G401 (cell line): ENCODE data around the gene GSG1L. TPM values are rescaled to one million over a fixed set of nuclear protein-coding genes. Genes with fewer than 3 reads are reported as not detected.

Experiments
- DNase-seq: peaks from one replicate; pipeline ENCODE4 v3.0.0-alpha.2; 2015; ENCODE audit warnings: low spot score
- in situ Hi-C: cut with HindIII; loops from 2 replicates; pipeline ENCODE4 v1.10.0; 2016; ENCODE audit warnings: low sequenced_read_pairs, mixed read lengths
- total RNA-seq: library from RNA; depleted of rRNA; stranded (reverse); fragments of >200 nt; shearing (Covaris generic); gene quantifications from 2 replicates; pipeline ENCODE4 v1.2.3, GENCODE V29; 2014

Gene GSG1L
- total RNA-seq, 1 experiment from 2014 or later: not detected

GRCh38 chr16:27762441-27762840, 301.1 kb downstream of the GSG1L start:
- in situ Hi-C loops: no loop called here
- DNase-seq: no peak

GRCh38 chr16:27761816-27762215, 301.7 kb downstream of the GSG1L start:
- DNase-seq: no peak
- in situ Hi-C loops: no loop called here

- in situ Hi-C loops: no loop called here
- DNase-seq: no peak
Measured at GRCh38 chr16:27760789-27761176, 302.7 kb downstream of the GSG1L start.

GRCh38 chr16:27759967-27760788, 303.3 kb downstream of the GSG1L start:
- in situ Hi-C loops: no loop called here
- no peak for DNase-seq

GRCh38 chr16:27759301-27759871, 304.1 kb downstream of the GSG1L start:
- in situ Hi-C loops: no loop called here
- DNase-seq: no peak

- DNase-seq: no peak
- in situ Hi-C loops: no loop called here
Measured at GRCh38 chr16:27758544-27758943, 305.0 kb downstream of the GSG1L start.

- in situ Hi-C loops: no loop called here
- DNase-seq: peak; percentile 12
Measured at GRCh38 chr16:27756206-27756970, 307.1 kb downstream of the GSG1L start.

- DNase-seq: no peak
- in situ Hi-C loops: no loop called here
Measured at GRCh38 chr16:27754788-27755690, 308.5 kb downstream of the GSG1L start.

GRCh38 chr16:27753563-27753962, 310.0 kb downstream of the GSG1L start:
- DNase-seq: no peak
- in situ Hi-C loops: no loop called here

GRCh38 chr16:27752241-27752640, 311.3 kb downstream of the GSG1L start:
- in situ Hi-C loops: no loop called here
- DNase-seq: no peak

- no peak for DNase-seq
- in situ Hi-C loops: no loop called here
Measured at GRCh38 chr16:27751676-27752075, 311.8 kb downstream of the GSG1L start.

GRCh38 chr16:27751233-27751632, 312.3 kb downstream of the GSG1L start:
- no peak for DNase-seq
- in situ Hi-C loops: no loop called here

GRCh38 chr16:27749946-27750345, 313.6 kb downstream of the GSG1L start:
- in situ Hi-C loops: no loop called here
- no peak for DNase-seq

GRCh38 chr16:27749547-27749875, 314.0 kb downstream of the GSG1L start:
- in situ Hi-C loops: no loop called here
- no peak for DNase-seq

GRCh38 chr16:27748868-27749546, 314.5 kb downstream of the GSG1L start:
- DNase-seq: peak; percentile 45
- in situ Hi-C loops: no loop called here

GRCh38 chr16:27747946-27748345, 315.6 kb downstream of the GSG1L start:
- in situ Hi-C loops: no loop called here
- DNase-seq: no peak

- in situ Hi-C loops: no loop called here
- DNase-seq: no peak
Measured at GRCh38 chr16:27746076-27746855, 317.2 kb downstream of the GSG1L start.

- no peak for DNase-seq
- in situ Hi-C loops: no loop called here
Measured at GRCh38 chr16:27745348-27745747, 318.2 kb downstream of the GSG1L start.
